ENCODE data around the gene GOT1.

GOT1 gene

GRCh38 chr10:99432881-99433280 lies 2.5 kb upstream of the GOT1 start:
- DNase-seq = no peak

- DNase-seq = no peak
Observed at GRCh38 chr10:99432047-99432446, 1.6 kb upstream of the GOT1 start.

DNA sequence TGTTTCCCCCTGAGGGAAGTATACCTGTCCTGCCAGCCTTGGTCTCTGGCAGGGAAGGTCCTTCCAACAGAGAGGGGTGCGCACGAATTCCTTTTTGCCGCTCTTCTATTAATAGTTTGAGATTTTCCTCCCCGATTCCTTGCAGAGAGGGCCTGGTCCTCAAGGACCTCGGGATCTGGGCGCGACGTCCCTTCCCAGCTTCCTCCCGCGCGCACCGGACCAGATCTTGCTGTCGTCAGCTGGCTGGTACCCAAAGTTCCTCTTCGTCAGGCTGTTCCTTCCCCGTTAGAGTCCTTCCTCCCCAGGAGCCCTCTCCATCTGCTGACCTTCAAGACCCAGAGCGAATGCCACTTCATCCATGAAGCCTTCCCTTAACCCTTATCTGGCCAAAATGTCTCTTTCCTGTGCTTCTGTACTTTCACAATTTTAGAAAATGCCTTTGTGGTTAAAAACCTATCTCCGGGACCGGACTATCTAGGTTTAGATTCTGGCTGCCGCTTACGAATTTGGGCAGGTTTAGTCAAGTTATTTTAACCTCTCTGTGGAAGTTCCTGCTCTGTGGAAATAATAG lies 851 bp upstream of the GOT1 start:
- DNase-seq = no peak

GRCh38 chr10:99430116-99430450 lies 341 bp downstream of the GOT1 start:
- no peak for DNase-seq

- DNase-seq = no peak
Observed at GRCh38 chr10:99429517-99430095, 818 bp downstream of the GOT1 start.

DNA sequence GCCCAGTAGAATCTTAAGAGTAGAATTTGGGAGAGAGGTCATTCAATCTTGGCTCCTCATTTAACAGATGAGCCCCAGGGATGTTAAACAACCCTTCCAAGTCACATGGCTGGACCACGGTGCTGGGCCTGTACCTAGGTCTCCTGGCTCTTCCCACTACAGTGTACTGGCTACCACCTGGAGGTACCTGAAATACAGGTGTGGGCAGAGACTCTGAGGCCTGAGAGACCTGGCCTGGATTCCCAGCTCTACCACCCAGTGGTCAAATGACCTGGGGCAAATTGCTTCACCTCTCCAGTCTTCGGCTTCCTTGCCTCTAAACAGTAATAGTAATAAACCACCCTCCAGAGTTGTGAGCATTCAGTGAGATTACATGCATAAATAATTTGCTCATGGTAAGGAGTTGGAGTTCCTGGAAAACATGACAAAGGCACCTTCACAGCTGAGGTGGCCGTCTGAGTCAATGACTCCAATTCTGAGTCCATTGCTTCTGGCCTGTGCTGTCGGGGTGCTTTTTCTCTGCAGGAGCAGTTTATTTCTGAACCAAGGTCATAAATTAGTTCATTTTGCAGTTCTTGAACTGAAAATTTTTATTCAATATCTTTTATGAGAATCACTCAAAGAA lies 2.7 kb downstream of the GOT1 start:
- no peak for DNase-seq

- DNase-seq = no peak
Observed at GRCh38 chr10:99426689-99427088, 3.7 kb downstream of the GOT1 start.

- DNase-seq = no peak
Observed at GRCh38 chr10:99425204-99425603, 5.2 kb downstream of the GOT1 start.

GRCh38 chr10:99424656-99425055 lies 5.8 kb downstream of the GOT1 start:
- DNase-seq = no peak

DNA sequence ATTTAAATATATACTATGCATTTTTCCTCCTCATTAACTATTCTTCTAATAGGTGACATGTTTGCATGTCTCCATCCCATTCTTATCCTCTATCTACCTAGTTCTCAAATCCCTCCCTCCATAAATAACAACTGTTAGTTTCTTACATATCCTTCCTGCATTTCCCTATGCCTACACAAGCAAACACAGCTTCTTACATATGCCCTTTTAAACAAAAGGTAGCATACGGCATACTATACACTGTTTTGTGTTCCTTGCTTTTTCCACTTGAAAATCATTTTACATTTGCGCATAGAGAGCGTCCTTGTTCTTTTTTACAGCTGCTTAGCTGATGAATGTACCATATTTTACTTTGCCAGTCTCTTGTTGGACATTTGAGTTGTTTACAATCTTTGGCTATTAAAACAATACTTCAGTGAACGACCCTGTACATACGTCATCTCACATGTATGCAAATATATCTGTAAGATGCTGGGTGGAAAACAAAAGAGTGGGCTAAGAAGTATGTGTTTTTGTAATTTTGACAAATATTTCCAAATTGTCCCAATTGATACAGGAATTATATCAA lies 7.8 kb downstream of the GOT1 start:
- DNase-seq = no peak

GRCh38 chr10:99421233-99421739 lies 9.1 kb downstream of the GOT1 start:
- no peak for DNase-seq

DNA sequence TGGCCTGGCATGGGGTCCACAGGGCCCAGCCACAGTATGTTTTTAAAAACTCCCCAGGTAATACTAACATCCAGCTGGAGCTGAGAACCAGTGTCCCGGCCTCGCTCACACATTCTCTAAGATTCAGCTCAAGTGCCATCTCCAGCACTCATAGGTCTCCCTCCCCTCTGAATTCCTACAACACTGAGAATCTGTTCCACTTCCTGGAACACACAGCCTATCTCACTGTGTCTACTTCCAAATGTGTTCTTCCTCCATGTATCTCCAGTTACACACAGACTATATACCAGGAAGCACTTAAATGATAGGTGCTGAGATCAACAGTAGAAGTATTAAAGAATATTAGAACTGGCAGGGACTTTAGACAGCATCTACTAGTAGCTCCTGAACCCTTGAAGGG lies 10.7 kb downstream of the GOT1 start:
- no peak for DNase-seq

GRCh38 chr10:99418910-99419624 lies 11.4 kb downstream of the GOT1 start:
- no peak for DNase-seq

DNA sequence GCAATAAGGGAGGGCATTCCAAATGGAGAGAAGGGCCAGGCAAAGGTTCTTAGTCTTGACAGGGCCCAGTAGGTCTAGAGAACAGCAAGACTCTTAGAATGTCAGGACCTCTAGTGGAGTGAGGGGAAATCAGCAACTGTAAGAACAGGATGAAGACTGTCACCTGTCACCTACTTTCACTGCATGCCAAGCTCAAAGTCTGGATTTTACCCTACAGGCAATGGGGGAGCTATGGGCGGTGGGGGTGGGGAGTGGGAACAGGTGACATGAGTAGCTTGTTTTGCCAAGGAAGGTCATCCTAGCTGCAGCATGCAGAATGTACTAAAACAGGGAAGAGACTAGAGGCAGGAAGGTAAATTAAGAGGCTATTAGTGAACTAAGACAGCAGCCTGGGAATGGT lies 18.3 kb downstream of the GOT1 start:
- DNase-seq = no peak

DNA sequence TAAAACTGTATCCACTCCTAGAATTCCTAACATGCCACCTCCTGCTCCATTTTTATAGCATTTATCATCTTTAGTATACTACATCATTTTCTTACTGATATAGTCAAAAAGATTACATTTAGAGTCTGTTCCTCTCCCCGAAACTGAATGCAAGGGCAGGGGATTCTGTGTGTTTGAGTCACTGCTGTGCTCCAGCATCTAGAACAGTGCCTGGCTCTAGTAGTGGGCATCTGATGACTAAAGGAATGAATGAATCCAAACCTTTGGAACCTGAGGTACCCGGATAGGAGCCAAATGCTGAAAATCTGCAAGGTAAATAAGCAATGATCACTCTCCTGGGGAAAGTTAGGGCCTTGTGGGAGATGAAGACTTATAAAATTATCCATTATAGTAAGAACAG lies 18.9 kb downstream of the GOT1 start:
- no peak for DNase-seq

GRCh38 chr10:99410876-99411275 lies 19.5 kb downstream of the GOT1 start:
- DNase-seq = no peak

DNA sequence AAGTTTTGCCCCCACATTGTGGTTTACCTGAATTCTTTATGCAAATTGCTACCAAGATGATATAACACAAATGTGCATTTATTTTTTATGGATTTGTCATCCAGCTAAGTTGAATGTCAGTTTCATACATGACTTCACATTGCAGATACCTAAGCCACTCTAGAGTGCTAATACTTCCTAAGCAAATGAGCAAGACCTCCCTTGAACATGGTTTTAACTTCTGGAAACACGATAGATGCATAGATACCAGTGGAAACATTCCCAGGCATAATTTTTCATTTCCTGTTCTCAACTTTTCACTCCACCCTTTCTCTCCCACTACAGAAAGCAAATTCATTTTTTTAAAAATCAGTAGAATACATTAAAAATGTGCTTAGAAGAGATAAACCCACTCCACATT lies 20.3 kb downstream of the GOT1 start:
- DNase-seq = no peak

DNA sequence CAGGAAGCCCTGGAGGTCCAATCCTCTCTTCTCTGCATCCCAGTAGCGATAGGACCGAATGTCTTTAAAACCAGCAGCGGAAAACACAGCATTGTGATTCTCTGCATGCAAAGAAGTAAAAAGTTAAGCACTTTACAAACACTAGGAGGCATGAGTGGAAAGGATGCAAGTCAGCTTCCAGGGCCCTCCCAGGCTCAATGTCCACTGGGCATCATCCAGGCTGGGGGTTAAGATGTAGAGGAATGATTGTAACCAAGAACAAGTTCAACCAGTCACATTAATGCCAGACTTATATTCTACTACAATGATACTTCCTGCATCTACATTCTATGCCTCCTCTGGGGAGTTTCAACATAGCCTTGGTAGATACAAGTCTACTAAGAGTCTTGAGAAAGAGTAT lies 24.3 kb downstream of the GOT1 start:
- DNase-seq = no peak

DNA sequence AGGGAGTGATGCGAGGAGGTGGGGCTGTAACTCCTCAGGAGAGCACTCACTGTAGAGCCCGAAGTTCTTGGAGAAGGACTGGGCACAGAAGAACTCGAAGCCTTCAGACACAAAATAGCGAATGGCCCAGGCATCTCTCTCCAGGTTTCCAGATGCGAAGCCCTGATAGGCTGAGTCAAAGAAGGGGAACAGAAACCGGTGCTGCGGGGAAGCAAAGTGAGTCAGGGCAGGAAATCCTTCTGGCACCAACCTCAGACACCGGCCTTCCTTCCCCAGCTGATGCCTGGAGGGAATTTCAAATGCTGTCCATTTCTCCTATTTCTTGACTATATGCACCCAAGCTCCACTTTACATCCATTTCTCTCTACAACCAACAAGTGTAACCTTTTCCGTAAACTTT lies 26.8 kb downstream of the GOT1 start:
- DNase-seq = no peak

DNA sequence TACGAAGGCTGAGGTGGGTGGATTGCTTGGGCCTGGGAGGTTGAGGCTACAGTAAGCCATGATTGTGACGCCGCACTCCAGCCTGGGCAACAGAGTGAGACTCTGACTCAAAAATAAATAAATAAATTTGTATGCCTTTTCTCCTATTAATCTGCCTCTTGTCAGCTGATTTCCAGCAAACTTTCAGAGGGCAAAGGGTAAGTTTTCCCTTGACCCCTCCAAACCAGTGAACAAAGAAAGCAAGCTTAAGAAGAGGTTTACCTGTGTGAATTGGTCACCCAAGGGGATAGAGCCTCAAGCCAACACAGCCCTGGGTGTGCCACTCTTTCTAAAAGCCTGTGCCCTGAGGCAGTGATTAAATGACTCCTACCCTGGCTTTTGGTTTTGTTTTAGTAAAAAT lies 30.8 kb downstream of the GOT1 start:
- no peak for DNase-seq

DNA sequence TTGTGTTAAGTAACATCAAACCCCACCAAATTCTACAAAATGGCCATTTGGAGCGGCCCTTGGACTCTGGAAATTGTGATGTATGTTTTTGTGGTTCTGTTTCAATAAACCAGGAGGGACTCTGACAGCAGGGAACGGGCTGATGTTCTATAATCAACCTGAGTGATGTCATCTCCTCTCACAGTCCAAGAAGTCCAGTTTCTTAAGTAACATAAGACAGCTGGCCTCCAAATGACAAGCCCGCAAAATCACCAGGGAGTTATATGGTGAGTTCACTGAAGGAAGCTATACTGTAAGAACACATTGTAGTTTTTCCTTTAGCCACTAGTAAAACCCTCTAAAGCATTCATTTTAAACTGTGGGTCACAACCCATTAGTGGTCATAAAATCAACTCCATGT lies 34.0 kb downstream of the GOT1 start:
- DNase-seq = no peak

- DNase-seq = no peak
Observed at GRCh38 chr10:99395750-99396445, 34.5 kb downstream of the GOT1 start.

GRCh38 chr10:99394761-99395386 lies 35.5 kb downstream of the GOT1 start:
- DNase-seq = no peak

Data from activated T-cell treated with anti-CD3 and anti-CD28 coated beads, Interleukin-2, amount 50 U/mL, for 48 hours (primary cell).